Thyroid gland (tissue), 4 donors: ENCODE results near the gene VWA5B2. TPM values are rescaled to one million over a fixed set of nuclear protein-coding genes. Genes with fewer than 3 reads are reported as not detected.

ENCODE experiments used
- DNase-seq, 2 donors: peaks; one replicate each; pipeline ENCODE4 v3.0.0-alpha.2; 2019
- H3K27ac ChIP-seq, 3 donors: fragments of 200-600 bp; sonication (generic); 1 replicate in 2 of 3; 2 replicates in 1 of 3; pipeline ENCODE4 v1.5.1; 2016 to 2019; ENCODE audit warnings: mild to moderate bottlenecking in 1 of 3, moderate library complexity in 1 of 3
- H3K27me3 ChIP-seq: fragments of 200-600 bp; sonication (generic); one replicate; pipeline ENCODE4 v1.5.1; 2019
- H3K36me3 ChIP-seq, 2 donors: fragments of 200-600 bp; sonication (generic); one replicate each; pipeline ENCODE4 v1.5.1; 2016 to 2019
- H3K4me1 ChIP-seq, 2 donors: fragments of 200-600 bp; sonication (generic); one replicate each; pipeline ENCODE4 v1.5.1; 2017 to 2019
- H3K4me3 ChIP-seq, 3 donors: fragments of 200-600 bp; sonication (generic); replicated peaks in 1 of 3; 1 replicate in 2 of 3; 2 replicates in 1 of 3; pipeline ENCODE4 v1.5.1; 2016; ENCODE audit warnings: mild to moderate bottlenecking in 1 of 3
- H3K9me3 ChIP-seq: fragments of 200-600 bp; sonication (generic); one replicate; pipeline ENCODE4 v1.5.1; 2017
- POLR2A ChIP-seq, 2 donors: fragments of 450-650 bp; IDR thresholded peaks; one replicate each; pipeline ENCODE4 v1.6.1; 2017; ENCODE audit warnings: antibody characterized with exemption in 2 of 2, mild to moderate bottlenecking in 2 of 2, moderate library complexity in 1 of 2
- WGBS, 2 donors: methylation state at CpG; one replicate each; pipeline ENCODE4 v1.1.5; 2017; 5-methylcytosine and 5-hydroxymethylcytosine counted together
- intact Hi-C: fragments of 100-400 bp; cut with DNase I; formaldehyde crosslinking; loops from one replicate; pipeline ENCODE4 v1.15.1; 2023
- total RNA-seq, 4 donors: library from RNA; depleted of rRNA; stranded (reverse); fragments of >200 nt; gene quantifications; one replicate each; pipeline ENCODE4 v1.2.3, GENCODE V29; 2016
- TF ChIP-seq, protein P1 (sequence below), 6 experiments: fragments of 200-600 bp in 3 of 6; fragments of 450-650 bp in 3 of 6; sonication (generic) in 3 of 6; IDR thresholded peaks; one replicate each; pipeline ENCODE4 v1.5.1; 2016 to 2019; ENCODE audit warnings: antibody characterized with exemption in 6 of 6, mild to moderate bottlenecking in 2 of 6, inconsistent platforms in 1 of 6, moderate library complexity in 1 of 6

VWA5B2 gene
- total RNA-seq, 4 donors from 2014 or later, result 0.42 to 0.88 (median 0.45) TPM; not detected in 1

DNA sequence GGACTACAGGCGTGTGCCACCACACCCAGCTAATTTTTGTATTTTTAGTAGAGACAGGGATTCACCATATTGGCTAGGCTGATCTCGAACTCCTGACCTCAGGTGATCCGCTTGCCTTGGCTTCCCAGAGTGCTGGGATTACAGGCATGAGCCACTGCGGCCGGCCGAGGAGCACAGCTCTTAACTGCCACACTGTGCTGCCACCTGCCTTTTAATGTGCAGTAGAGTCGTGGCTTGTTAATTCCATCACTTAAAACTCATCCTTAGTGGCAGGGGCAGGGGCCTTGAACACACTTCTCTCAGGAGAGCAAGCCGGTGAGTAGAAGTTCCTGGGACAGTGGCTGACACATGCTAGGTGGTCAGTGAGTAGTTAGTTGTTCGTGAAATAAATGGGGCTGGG is 30.9 kb upstream of the VWA5B2 start:
- Histone ChIP-seq H3K27me3 (no peaks in the 10 kb centered on the region), H3K27ac (no peak overlapping the region), H3K9me3 (no peaks in the 10 kb centered on the region), H3K36me3 (peaks cover 12 to 14% of the 10 kb centered on the region in 2 donors), H3K4me3 (no peak overlapping the region), H3K4me1 (no peaks in the 10 kb centered on the region)
- no peak for DNase-seq
- TF ChIP-seq POLR2A (IDR thresholded peaks at IDR 0.05), result no peak
- TF ChIP-seq, protein P1, sequence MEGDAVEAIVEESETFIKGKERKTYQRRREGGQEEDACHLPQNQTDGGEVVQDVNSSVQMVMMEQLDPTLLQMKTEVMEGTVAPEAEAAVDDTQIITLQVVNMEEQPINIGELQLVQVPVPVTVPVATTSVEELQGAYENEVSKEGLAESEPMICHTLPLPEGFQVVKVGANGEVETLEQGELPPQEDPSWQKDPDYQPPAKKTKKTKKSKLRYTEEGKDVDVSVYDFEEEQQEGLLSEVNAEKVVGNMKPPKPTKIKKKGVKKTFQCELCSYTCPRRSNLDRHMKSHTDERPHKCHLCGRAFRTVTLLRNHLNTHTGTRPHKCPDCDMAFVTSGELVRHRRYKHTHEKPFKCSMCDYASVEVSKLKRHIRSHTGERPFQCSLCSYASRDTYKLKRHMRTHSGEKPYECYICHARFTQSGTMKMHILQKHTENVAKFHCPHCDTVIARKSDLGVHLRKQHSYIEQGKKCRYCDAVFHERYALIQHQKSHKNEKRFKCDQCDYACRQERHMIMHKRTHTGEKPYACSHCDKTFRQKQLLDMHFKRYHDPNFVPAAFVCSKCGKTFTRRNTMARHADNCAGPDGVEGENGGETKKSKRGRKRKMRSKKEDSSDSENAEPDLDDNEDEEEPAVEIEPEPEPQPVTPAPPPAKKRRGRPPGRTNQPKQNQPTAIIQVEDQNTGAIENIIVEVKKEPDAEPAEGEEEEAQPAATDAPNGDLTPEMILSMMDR (IDR thresholded peaks at IDR 0.05), result no peak
- intact Hi-C loops, result no loop called here
- WGBS, 2 donors, result 86 to 90% methylated on average over 3 to 9 of the region's 9 CpGs

DNA sequence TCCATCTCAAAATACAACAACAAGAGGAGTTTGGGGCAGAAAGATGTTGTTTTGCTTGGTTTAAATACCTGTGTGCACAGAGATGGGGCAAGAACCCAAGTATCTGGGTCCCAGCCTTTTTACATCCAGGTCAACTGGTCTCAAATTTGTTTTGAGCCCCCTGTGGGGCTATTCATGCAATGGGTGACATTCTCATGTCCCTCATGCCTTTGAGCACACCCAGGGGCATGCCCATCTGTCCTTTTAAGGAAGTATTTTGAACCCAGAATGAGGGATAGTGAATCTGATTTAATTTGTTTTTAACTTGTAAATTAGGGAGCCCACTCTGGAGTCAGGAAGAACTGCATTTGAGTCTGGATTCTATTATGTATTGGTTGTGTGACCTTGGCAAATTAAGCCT is 28.6 kb upstream of the VWA5B2 start:
- Histone ChIP-seq H3K36me3 (no peaks in the 10 kb centered on the region), H3K27ac (no peak overlapping the region), H3K9me3 (no peaks in the 10 kb centered on the region), H3K4me3 (no peak overlapping the region), H3K27me3 (no peaks in the 10 kb centered on the region), H3K4me1 (no peaks in the 10 kb centered on the region)
- DNase-seq, result no peak
- intact Hi-C loops, result no loop called here
- TF ChIP-seq, protein P1 (IDR thresholded peaks at IDR 0.05), result no peak
- TF ChIP-seq POLR2A (IDR thresholded peaks at IDR 0.05), result no peak

DNA sequence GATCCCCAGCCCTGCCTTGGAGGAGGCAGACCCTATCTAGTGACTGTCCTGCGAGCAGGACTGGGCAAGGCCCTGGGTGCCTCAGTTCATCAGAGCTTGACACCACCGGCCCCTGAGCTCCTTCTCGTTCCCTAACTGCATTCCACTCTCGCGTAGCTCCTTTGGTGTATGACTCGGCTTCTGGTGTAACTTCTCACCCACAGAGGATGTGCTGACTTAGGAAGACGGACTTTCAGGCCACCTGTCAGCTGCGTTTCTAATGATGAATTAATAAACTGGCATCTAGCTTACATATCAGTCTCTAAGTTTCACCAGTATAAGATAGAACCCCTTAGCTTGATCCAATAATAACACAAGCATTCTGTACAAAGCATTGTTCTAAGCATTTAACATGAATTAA is 25.9 kb upstream of the VWA5B2 start:
- Histone ChIP-seq H3K9me3 (no peaks in the 10 kb centered on the region), H3K27ac (no peak overlapping the region), H3K4me3 (no peak overlapping the region), H3K27me3 (no peaks in the 10 kb centered on the region), H3K36me3 (no peaks in the 10 kb centered on the region), H3K4me1 (no peaks in the 10 kb centered on the region)
- intact Hi-C loops, result no loop called here
- WGBS, 2 donors, result 69 to 78% methylated on average over 8 of the region's 8 CpGs
- TF ChIP-seq POLR2A (IDR thresholded peaks at IDR 0.05), result no peak
- TF ChIP-seq, protein P1 (IDR thresholded peaks at IDR 0.05), result no peak
- DNase-seq, result no peak

DNA sequence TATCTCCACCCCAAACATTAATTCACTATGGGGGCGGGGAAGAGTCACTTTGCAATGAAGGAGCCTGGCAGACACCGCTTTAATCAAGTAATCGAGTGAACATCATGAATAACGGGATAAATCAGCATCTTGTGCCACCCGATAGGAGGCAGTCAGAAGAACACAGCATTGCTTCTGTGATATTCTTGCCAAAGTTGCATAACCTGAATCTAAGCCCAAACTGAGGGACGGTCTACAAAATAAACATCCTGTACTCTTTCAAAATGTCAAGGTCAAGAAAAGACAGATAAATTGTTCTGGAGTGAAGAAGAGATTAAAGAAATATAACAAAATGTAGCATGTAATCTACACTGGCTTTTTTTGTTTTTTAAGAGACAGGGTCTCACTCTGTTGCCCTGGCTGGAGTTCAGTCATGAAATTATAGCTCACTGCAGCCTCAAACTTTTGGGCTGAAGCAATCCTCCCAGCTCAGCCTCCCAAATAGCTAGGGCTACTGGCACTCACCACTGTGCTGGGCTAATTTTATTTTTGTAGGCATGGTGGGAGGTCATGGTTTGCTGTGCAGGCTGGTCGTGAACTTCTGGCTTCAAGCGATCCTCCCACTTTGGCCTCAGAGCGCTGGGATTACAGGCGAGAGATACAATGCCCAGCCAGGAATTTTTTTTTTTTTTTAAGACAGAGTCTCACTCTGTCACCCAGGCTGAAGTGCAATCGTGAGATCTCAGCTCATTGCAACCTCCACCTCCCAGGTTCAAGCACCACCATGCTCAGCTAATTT is 20.1 kb upstream of the VWA5B2 start:
- no peaks in the 10 kb centered on the region for H3K27me3 ChIP-seq
- H3K27ac ChIP-seq, result no peak overlapping the region
- no peaks in the 10 kb centered on the region for H3K36me3 ChIP-seq
- H3K4me1 ChIP-seq, result peaks cover 0 to 6% of the 10 kb centered on the region in 2 donors
- intact Hi-C loops, result no loop called here
- no peak overlapping the region for H3K4me3 ChIP-seq
- no peak for DNase-seq
- 67 to 70% methylated on average over 11 of the region's 11 CpGs for WGBS, 2 donors
- no peaks in the 10 kb centered on the region for H3K9me3 ChIP-seq
- TF ChIP-seq, protein P1 (IDR thresholded peaks at IDR 0.05), result no peak
- no peak for TF ChIP-seq POLR2A (IDR thresholded peaks at IDR 0.05)

DNA sequence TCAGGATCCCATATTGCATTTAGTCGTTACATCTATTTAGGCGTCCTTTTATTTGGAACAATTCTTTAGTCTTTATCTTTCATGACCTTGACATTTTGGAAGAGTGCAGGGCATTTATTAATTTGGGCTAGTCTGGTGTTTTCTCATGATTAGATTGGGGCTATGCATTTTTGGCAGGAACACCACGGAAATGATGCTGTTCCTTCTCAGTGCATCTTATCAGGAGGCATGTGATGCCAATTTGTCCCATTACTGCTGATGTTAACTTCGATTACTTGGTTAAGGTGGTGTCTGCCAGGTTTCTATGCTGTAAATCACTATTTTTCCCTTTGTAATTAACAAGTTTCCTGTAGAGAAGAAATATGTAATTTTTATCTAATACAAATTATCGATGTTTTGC is 18.1 kb upstream of the VWA5B2 start:
- no peak for DNase-seq
- peaks cover 0 to 6% of the 10 kb centered on the region in 2 donors for H3K4me1 ChIP-seq
- H3K4me3 ChIP-seq, result no peak overlapping the region
- H3K9me3 ChIP-seq, result no peaks in the 10 kb centered on the region
- TF ChIP-seq, protein P1 (IDR thresholded peaks at IDR 0.05), result no peak
- TF ChIP-seq POLR2A (IDR thresholded peaks at IDR 0.05), result no peak
- H3K27ac ChIP-seq, result no peak overlapping the region
- 88 to 91% methylated on average over 5 of the region's 5 CpGs for WGBS, 2 donors
- intact Hi-C loops, result no loop called here
- H3K36me3 ChIP-seq, result no peaks in the 10 kb centered on the region
- H3K27me3 ChIP-seq, result no peaks in the 10 kb centered on the region
